Measurements from ENCODE around the gene CHPF2. TPM values are rescaled to one million over a fixed set of nuclear protein-coding genes. Genes with fewer than 3 reads are reported as not detected.

The CHPF2 gene
- total and polyA plus RNA-seq, 10 donors, result 16.3 to 55.4 (median 43.7) TPM

GRCh38 chr7:151232917-151233701, 826 bp downstream of the CHPF2 start:
- peaks cover 13 to 53% (median 34%) of the 10 kb centered on the region in 6 donors for H3K4me1 ChIP-seq
- DNase-seq, result peak; percentile 87
- peak overlapping the region; percentile 90 to 99 (median 98) for H3K4me3 ChIP-seq
- no peaks in the 10 kb centered on the region for H3K9me3 ChIP-seq
- intact Hi-C loops (cut with DNase I; ENCODE audit: low total_unique reads), result no loop called here
- no peaks in the 10 kb centered on the region for H3K27me3 ChIP-seq (replicated peaks in 1 of 7)
- H3K36me3 ChIP-seq, result peaks cover 0 to 43% (median 33%) of the 10 kb centered on the region in 6 donors
- WGBS, 5 donors, result 0 to 4% (median 2%) methylated on average over 23 to 36 of the region's 36 CpGs
- H3K27ac ChIP-seq, result peak overlapping the region; percentile 77 to 97 (median 91)
- TF ChIP-seq POLR2A (IDR thresholded peaks at IDR 0.05) (no peak), CTCF (IDR thresholded peaks at IDR 0.05 in 8 of 11, conservative IDR thresholded peaks at IDR 0.05 in 3 of 11) (no peak), POLR2AphosphoS5 (IDR thresholded peaks at IDR 0.05) (peak in 1 of 3 donors; percentile 1)

GRCh38 chr7:151233804-151234203, 1.5 kb downstream of the CHPF2 start:
- H3K36me3 ChIP-seq, result peaks cover 0 to 50% (median 40%) of the 10 kb centered on the region in 6 donors
- DNase-seq, result peak; percentile 74
- TF ChIP-seq POLR2A (IDR thresholded peaks at IDR 0.05), result no peak
- no peak for TF ChIP-seq POLR2AphosphoS5 (IDR thresholded peaks at IDR 0.05)
- no peak for TF ChIP-seq CTCF (IDR thresholded peaks at IDR 0.05 in 8 of 11, conservative IDR thresholded peaks at IDR 0.05 in 3 of 11)
- 66 to 81% (median 70%) methylated on average over 9 of the region's 9 CpGs for WGBS, 5 donors
- H3K4me1 ChIP-seq, result peaks cover 13 to 50% (median 33%) of the 10 kb centered on the region in 6 donors
- H3K27ac ChIP-seq, result peak overlapping the region in 4 of 8 donors; percentile 81 to 97 (median 94)
- intact Hi-C loops (cut with DNase I; ENCODE audit: low total_unique reads), result no loop called here
- no peaks in the 10 kb centered on the region for H3K9me3 ChIP-seq
- H3K27me3 ChIP-seq (replicated peaks in 1 of 7), result no peaks in the 10 kb centered on the region
- H3K4me3 ChIP-seq, result peak overlapping the region in 6 of 8 donors; percentile 90 to 99 (median 98)

- peaks cover 0 to 64% (median 48%) of the 10 kb centered on the region in 6 donors for H3K36me3 ChIP-seq
- peaks cover 13 to 50% (median 33%) of the 10 kb centered on the region in 6 donors for H3K4me1 ChIP-seq
- H3K27ac ChIP-seq, result no peak overlapping the region
- TF ChIP-seq POLR2A (IDR thresholded peaks at IDR 0.05), result no peak
- TF ChIP-seq POLR2AphosphoS5 (IDR thresholded peaks at IDR 0.05), result peak in 1 of 3 donors; percentile 20
- no peak for TF ChIP-seq CTCF (IDR thresholded peaks at IDR 0.05 in 8 of 11, conservative IDR thresholded peaks at IDR 0.05 in 3 of 11)
- intact Hi-C loops (cut with DNase I; ENCODE audit: low total_unique reads), result no loop called here
- H3K27me3 ChIP-seq (replicated peaks in 1 of 7), result no peaks in the 10 kb centered on the region
- 90 to 96% (median 94%) methylated on average over 6 to 28 of the region's 28 CpGs for WGBS, 5 donors
- DNase-seq, result peak; percentile 78
- no peaks in the 10 kb centered on the region for H3K9me3 ChIP-seq
- no peak overlapping the region for H3K4me3 ChIP-seq
These were observed 3.0 kb downstream of the CHPF2 start for GRCh38 chr7:151235091-151235787.

GRCh38 chr7:151236406-151236805, 4.1 kb downstream of the CHPF2 start:
- no peaks in the 10 kb centered on the region for H3K27me3 ChIP-seq (replicated peaks in 1 of 7)
- no peak overlapping the region for H3K4me3 ChIP-seq
- H3K36me3 ChIP-seq, result peaks cover 0 to 76% (median 51%) of the 10 kb centered on the region in 6 donors
- 89 to 96% (median 95%) methylated on average over 13 of the region's 13 CpGs for WGBS, 5 donors
- no peak overlapping the region for H3K27ac ChIP-seq
- no peak for TF ChIP-seq POLR2AphosphoS5 (IDR thresholded peaks at IDR 0.05)
- no peak for TF ChIP-seq CTCF (IDR thresholded peaks at IDR 0.05 in 8 of 11, conservative IDR thresholded peaks at IDR 0.05 in 3 of 11)
- TF ChIP-seq POLR2A (IDR thresholded peaks at IDR 0.05), result no peak
- no peaks in the 10 kb centered on the region for H3K9me3 ChIP-seq
- DNase-seq, result peak; percentile 56
- peaks cover 13 to 47% (median 31%) of the 10 kb centered on the region in 6 donors for H3K4me1 ChIP-seq
- intact Hi-C loops (cut with DNase I; ENCODE audit: low total_unique reads), result no loop called here

All from spleen (tissue), 11 donors.